Smooth muscle cell (in vitro differentiated cells): ENCODE measurements around the gene DDI2. TPM values are rescaled to one million over a fixed set of nuclear protein-coding genes. Genes with fewer than 3 reads are reported as not detected.
A peak's percentile ranks its signal among the peaks of the same experiment; 100 is the strongest.

Source experiments
- DNase-seq: peaks from one replicate; lab custom pipeline; 2025; ENCODE audit not compliant: unreplicated experiment; lab: John Stamatoyannopoulos, UW
- H2AFZ ChIP-seq: fragments of 200-600 bp; sonication (generic); 2 replicates; pipeline ENCODE4 v1.6.0; 2016; ENCODE audit warnings: antibody characterized with exemption, low read depth, mild to moderate bottlenecking
- H3F3A ChIP-seq: fragments of 200-600 bp; sonication (generic); 2 replicates; pipeline ENCODE4 v1.6.0; 2017; ENCODE audit warnings: antibody characterized with exemption, low read depth
- H3K27ac ChIP-seq: fragments of 200-600 bp; sonication (generic); 2 replicates; pipeline ENCODE4 v1.5.1; 2016; ENCODE audit warnings: low read depth, mild to moderate bottlenecking
- H3K27me3 ChIP-seq: fragments of 200-600 bp; sonication (generic); 2 replicates; pipeline ENCODE4 v1.6.1; 2016; ENCODE audit warnings: low read depth, mild to moderate bottlenecking
- H3K36me3 ChIP-seq: fragments of 200-600 bp; sonication (generic); 2 replicates; pipeline ENCODE4 v1.5.1; 2016; ENCODE audit warnings: low read depth
- H3K4me1 ChIP-seq: fragments of 200-600 bp; sonication (generic); 2 replicates; pipeline ENCODE4 v1.5.1; 2016; ENCODE audit warnings: low read depth
- H3K4me2 ChIP-seq: fragments of 200-600 bp; sonication (generic); 2 replicates; pipeline ENCODE4 v1.6.0; 2016; ENCODE audit warnings: mild to moderate bottlenecking
- H3K4me3 ChIP-seq: fragments of 200-600 bp; sonication (generic); 2 replicates; pipeline ENCODE4 v1.5.1; 2016; ENCODE audit warnings: mild to moderate bottlenecking
- H3K79me2 ChIP-seq: fragments of 200-600 bp; sonication (generic); 2 replicates; pipeline ENCODE4 v1.6.0; 2016; ENCODE audit warnings: low read depth, mild to moderate bottlenecking
- H3K9ac ChIP-seq: fragments of 200-600 bp; sonication (generic); 2 replicates; pipeline ENCODE4 v1.6.0; 2016; ENCODE audit warnings: low read depth
- H3K9me3 ChIP-seq: fragments of 200-600 bp; sonication (generic); replicated peaks from 2 replicates; pipeline ENCODE4 v1.5.1; 2016; ENCODE audit warnings: low read depth
- H4K20me1 ChIP-seq: fragments of 200-600 bp; sonication (generic); 2 replicates; pipeline ENCODE4 v1.6.0; 2016; ENCODE audit warnings: low read depth
- CTCF ChIP-seq: fragments of 200-600 bp; sonication (generic); IDR thresholded peaks from 2 replicates; pipeline ENCODE4 v1.5.1; 2017; ENCODE audit warnings: borderline replicate concordance, mild to moderate bottlenecking, antibody characterized with exemption; ENCODE audit not compliant: insufficient read depth, poor library complexity, severe bottlenecking
- WGBS: methylation state at CpG from one replicate; pipeline ENCODE4 v1.1.7; 2016; ENCODE audit warnings: low lambda C conversion rate; 5-methylcytosine and 5-hydroxymethylcytosine counted together
- polyA plus RNA-seq: library from polyadenylated mRNA; unstranded; fragments of >200 nt; fragmentation: Nextera tagmentation; extraction: Ambion mirVana; gene quantifications from 2 replicates; pipeline ENCODE4 v1.2.1, GENCODE V29; 2016
- total RNA-seq: library from RNA; depleted of rRNA; stranded (reverse); fragments of >200 nt; gene quantifications from 2 replicates; pipeline ENCODE4 v1.2.3, GENCODE V29; 2014

Gene DDI2
- total and polyA plus RNA-seq, 2 experiments from 2014 or later, result 3.5 to 10.9 TPM

DNA sequence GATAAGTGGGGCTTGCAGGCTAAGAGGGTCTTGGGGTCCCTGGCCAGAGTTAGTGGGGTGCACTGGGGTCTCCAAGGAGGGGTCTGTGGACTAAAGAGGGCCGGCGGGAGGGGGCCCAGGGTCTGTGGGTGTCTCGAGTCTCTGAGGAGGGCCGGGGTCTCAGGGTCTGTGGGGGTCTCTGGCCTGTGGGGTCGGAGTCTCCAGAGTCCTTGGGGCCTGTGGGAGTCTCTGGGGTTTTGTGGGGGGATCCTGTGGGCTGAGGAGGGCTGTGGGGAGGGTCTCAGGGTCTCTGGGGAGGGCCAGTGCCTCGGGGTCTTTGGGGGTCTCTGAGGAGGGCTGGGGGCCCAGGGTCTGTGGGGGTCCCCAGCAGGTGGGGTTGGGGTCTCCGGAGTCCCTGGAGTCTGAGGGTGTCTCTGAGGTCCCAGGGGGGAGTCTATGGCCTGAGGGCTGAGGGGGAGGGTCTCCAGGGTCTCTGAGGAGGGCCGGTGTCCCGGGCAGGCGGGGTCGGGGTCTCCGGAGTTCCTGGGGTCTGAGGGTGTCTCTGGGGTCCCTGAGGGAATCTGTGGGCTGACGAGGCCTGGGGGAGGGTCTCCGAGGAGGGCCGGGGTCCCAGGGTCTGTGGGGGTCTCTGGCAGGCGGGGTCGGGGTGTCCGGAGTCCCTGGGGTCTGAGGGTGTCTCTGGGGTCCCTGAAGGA is 66.2 kb downstream of the DDI2 start:
- peak overlapping the region; percentile 76 for H3K4me3 ChIP-seq
- H3K27ac ChIP-seq, result peak overlapping the region; percentile 90
- H3K79me2 ChIP-seq, result peaks cover 41% of the 10 kb centered on the region
- no peaks in the 10 kb centered on the region for H3K27me3 ChIP-seq
- peak overlapping the region; percentile 99 for H3K9ac ChIP-seq
- peaks cover 12% of the 10 kb centered on the region for H3F3A ChIP-seq
- H4K20me1 ChIP-seq, result peaks cover 36% of the 10 kb centered on the region
- TF ChIP-seq CTCF, result no peak
- H3K4me1 ChIP-seq, result peaks cover 10% of the 10 kb centered on the region
- no peaks in the 10 kb centered on the region for H3K9me3 ChIP-seq
- peak overlapping the region; percentile 94 for H3K4me2 ChIP-seq
- WGBS, result 56% methylated on average over 16 of the region's 18 CpGs
- no peaks in the 10 kb centered on the region for H3K36me3 ChIP-seq
- no peak for DNase-seq
- H2AFZ ChIP-seq, result no peak overlapping the region

- Histone ChIP-seq H3K79me2 (peaks cover 46% of the 10 kb centered on the region), H3F3A (peaks cover 12% of the 10 kb centered on the region), H3K4me2 (peak within 1 kb of the TSS; percentile 94), H3K4me1 (peaks cover 10% of the 10 kb centered on the region), H3K36me3 (no peaks in the 10 kb centered on the region), H3K27me3 (no peaks in the 10 kb centered on the region), H3K4me3 (peak within 1 kb of the TSS; percentile 99), H3K9me3 (no peaks in the 10 kb centered on the region), H2AFZ (peak within 1 kb of the TSS; percentile 79), H4K20me1 (peaks cover 42% of the 10 kb centered on the region), H3K9ac (peak within 1 kb of the TSS; percentile 99), H3K27ac (peak within 1 kb of the TSS; percentile 90)
- DNase-seq, result no peak
- TF ChIP-seq CTCF, result no peak
- 0% methylated on average over 11 of the region's 52 CpGs for WGBS
Measured at GRCh38 chr1:15684042-15684461, 66.8 kb downstream of the DDI2 start, which contains the start of gene PLEKHM2. PLEKHM2 (plus strand) TSS chr1:15684320; CDS start chr1:15684559, 239 bp downstream.

GRCh38 chr1:15684468-15685291 is 67.4 kb downstream of the DDI2 start:
- TF ChIP-seq CTCF, result no peak
- H2AFZ ChIP-seq, result peak overlapping the region; percentile 79
- peak overlapping the region; percentile 81 for H3K27ac ChIP-seq
- peak overlapping the region; percentile 94 for H3K4me2 ChIP-seq
- WGBS, result under 1% methylated on average over 29 of the region's 72 CpGs
- H3K4me3 ChIP-seq, result peak overlapping the region; percentile 99
- H3K27me3 ChIP-seq, result no peaks in the 10 kb centered on the region
- H4K20me1 ChIP-seq, result peaks cover 48% of the 10 kb centered on the region
- H3K9ac ChIP-seq, result peak overlapping the region; percentile 94
- H3K79me2 ChIP-seq, result peaks cover 52% of the 10 kb centered on the region
- H3F3A ChIP-seq, result peaks cover 9% of the 10 kb centered on the region
- peaks cover 10% of the 10 kb centered on the region for H3K4me1 ChIP-seq
- no peaks in the 10 kb centered on the region for H3K36me3 ChIP-seq
- no peaks in the 10 kb centered on the region for H3K9me3 ChIP-seq
- DNase-seq, result no peak
